Lower leg skin (tissue), 3 donors: ENCODE data around the gene MPP7.
"Not testable (repeated sequence)": the region's sequence is repeated elsewhere in the genome, so short reads cannot be mapped to it uniquely, and the experiment has no call there.

Experiments used
- CTCF ChIP-seq, 3 donors: fragments of 450-650 bp; IDR thresholded peaks; one replicate each; pipeline ENCODE4 v1.5.1; 2016; ENCODE audit warnings: antibody characterized with exemption in 3 of 3, mild to moderate bottlenecking in 3 of 3, moderate library complexity in 2 of 3
- POLR2A ChIP-seq, 2 donors: fragments of 450-650 bp; IDR thresholded peaks; one replicate each; pipeline ENCODE4 v1.6.1; 2016 to 2017; ENCODE audit warnings: antibody characterized with exemption in 2 of 2, mild to moderate bottlenecking in 1 of 2, moderate library complexity in 1 of 2

DNA sequence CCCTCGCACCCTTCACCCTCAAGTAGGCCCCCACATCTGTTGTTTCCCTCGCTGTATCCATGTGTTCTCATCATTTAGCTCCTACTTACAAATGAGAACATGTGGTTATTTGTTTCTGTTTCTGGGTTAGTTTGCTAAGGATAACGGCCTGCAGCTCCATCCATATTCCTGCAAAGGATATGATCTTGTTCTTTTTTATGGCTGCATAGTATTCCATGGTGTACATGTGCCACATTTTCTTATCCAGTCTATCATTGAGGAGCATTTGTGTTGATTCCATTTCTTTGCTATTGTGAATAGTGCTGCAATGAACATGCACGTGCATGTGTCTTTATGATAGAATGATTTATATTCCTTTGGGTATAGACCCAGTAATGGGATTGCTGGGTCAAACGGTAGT, 38.8 kb upstream of the MPP7 start:
- TF ChIP-seq CTCF, POLR2A (IDR thresholded peaks at IDR 0.05): not testable (repeated sequence)
